Mammary epithelial cell (primary cell): ENCODE data around the gene WDR59.

Experiments
- EZH2 ChIP-seq: IDR thresholded peaks from 2 replicates; pipeline ENCODE4 v1.6.1; 2012; ENCODE audit warnings: low read length, inconsistent platforms, borderline replicate concordance
- TF ChIP-seq, protein P1 (sequence below), 2 donors: IDR thresholded peaks in 1 of 2; conservative IDR thresholded peaks in 1 of 2; 2 replicates each; pipeline ENCODE4 v1.5.1; 2011 to 2012; ENCODE audit warnings: inconsistent platforms in 2 of 2, low read length in 2 of 2, mild to moderate bottlenecking in 2 of 2, control low read depth in 1 of 2, low read depth in 1 of 2; ENCODE audit not compliant: insufficient read depth in 1 of 2; ENCODE audit errors: extremely low read depth in 1 of 2

GRCh38 chr16:74929636-74930035, 55.3 kb downstream of the WDR59 start:
- TF ChIP-seq EZH2, result no peak
- TF ChIP-seq, protein P1, sequence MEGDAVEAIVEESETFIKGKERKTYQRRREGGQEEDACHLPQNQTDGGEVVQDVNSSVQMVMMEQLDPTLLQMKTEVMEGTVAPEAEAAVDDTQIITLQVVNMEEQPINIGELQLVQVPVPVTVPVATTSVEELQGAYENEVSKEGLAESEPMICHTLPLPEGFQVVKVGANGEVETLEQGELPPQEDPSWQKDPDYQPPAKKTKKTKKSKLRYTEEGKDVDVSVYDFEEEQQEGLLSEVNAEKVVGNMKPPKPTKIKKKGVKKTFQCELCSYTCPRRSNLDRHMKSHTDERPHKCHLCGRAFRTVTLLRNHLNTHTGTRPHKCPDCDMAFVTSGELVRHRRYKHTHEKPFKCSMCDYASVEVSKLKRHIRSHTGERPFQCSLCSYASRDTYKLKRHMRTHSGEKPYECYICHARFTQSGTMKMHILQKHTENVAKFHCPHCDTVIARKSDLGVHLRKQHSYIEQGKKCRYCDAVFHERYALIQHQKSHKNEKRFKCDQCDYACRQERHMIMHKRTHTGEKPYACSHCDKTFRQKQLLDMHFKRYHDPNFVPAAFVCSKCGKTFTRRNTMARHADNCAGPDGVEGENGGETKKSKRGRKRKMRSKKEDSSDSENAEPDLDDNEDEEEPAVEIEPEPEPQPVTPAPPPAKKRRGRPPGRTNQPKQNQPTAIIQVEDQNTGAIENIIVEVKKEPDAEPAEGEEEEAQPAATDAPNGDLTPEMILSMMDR (conservative IDR thresholded peaks at IDR 0.05 in 1 of 2, IDR thresholded peaks at IDR 0.05 in 1 of 2; ENCODE audit: extremely low read depth in 1 of 2, insufficient read depth in 1 of 2, low read depth in 1 of 2, low read length in 2 of 2), result no peak
